ENCODE data around the gene ABCB7.

The ABCB7 gene

GRCh38 chrX:75158054-75158453 lies 2.0 kb upstream of the ABCB7 start:
- Histone ChIP-seq H3K27ac (no peak overlapping the region), H2AFZ (no peak overlapping the region), H3K36me3 (ENCODE audit: control insufficient read depth, insufficient read depth, low read length) (no peaks in the 10 kb centered on the region), H3K4me1 (no peaks in the 10 kb centered on the region), H3K4me2 (ENCODE audit: low read length) (no peak overlapping the region), H3K79me2 (no peaks in the 10 kb centered on the region), H3K9me3 (ENCODE audit: control insufficient read depth, low read length) (no peaks in the 10 kb centered on the region), H3K4me3 (ENCODE audit: low read depth, low read length) (no peak overlapping the region), H3K27me3 (ENCODE audit: control insufficient read depth, insufficient read depth, low read length) (no peaks in the 10 kb centered on the region), H3K9ac (no peak overlapping the region)
- TF ChIP-seq CTCF (IDR thresholded peaks at IDR 0.05): no peak

DNA sequence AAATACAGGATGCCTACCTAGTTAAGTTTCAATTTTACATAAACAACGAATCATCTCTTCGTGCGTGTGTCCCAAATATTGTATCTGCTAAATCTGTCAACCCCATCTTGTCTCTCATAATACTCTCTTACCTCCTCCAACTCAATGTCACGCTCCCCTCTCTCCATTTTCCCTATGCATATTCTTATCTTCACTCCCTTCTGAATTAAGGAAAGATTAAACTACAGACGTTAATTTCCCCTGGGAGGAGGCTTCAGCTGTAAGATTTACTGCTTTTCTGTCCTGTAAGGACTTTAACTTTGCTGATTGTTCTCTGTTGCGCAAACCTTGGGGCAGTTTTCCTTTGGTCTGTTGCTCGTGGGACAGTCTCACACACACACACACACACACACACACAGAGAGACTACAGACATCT lies 455 bp upstream of the ABCB7 start:
- H3K4me3 ChIP-seq (ENCODE audit: low read depth, low read length): peak overlapping the region; percentile 65
- TF ChIP-seq CTCF (IDR thresholded peaks at IDR 0.05): no peak
- H3K27ac ChIP-seq: peak overlapping the region; percentile 89
- H3K36me3 ChIP-seq (ENCODE audit: control insufficient read depth, insufficient read depth, low read length): no peaks in the 10 kb centered on the region
- H3K9ac ChIP-seq: peak overlapping the region; percentile 37
- no peaks in the 10 kb centered on the region for H3K4me1 ChIP-seq
- H2AFZ ChIP-seq: peak overlapping the region; percentile 96
- H3K4me2 ChIP-seq (ENCODE audit: low read length): peak overlapping the region; percentile 67
- no peaks in the 10 kb centered on the region for H3K79me2 ChIP-seq
- H3K27me3 ChIP-seq (ENCODE audit: control insufficient read depth, insufficient read depth, low read length): no peaks in the 10 kb centered on the region
- no peaks in the 10 kb centered on the region for H3K9me3 ChIP-seq (ENCODE audit: control insufficient read depth, low read length)

GRCh38 chrX:75155447-75155826 lies 646 bp downstream of the ABCB7 start:
- no peaks in the 10 kb centered on the region for H3K27me3 ChIP-seq (ENCODE audit: control insufficient read depth, insufficient read depth, low read length)
- peak overlapping the region; percentile 96 for H2AFZ ChIP-seq
- H3K9ac ChIP-seq: no peak overlapping the region
- no peaks in the 10 kb centered on the region for H3K79me2 ChIP-seq
- H3K4me2 ChIP-seq (ENCODE audit: low read length): peak overlapping the region; percentile 54
- H3K4me1 ChIP-seq: no peaks in the 10 kb centered on the region
- H3K9me3 ChIP-seq (ENCODE audit: control insufficient read depth, low read length): no peaks in the 10 kb centered on the region
- no peak for TF ChIP-seq CTCF (IDR thresholded peaks at IDR 0.05)
- H3K4me3 ChIP-seq (ENCODE audit: low read depth, low read length): peak overlapping the region; percentile 65
- no peaks in the 10 kb centered on the region for H3K36me3 ChIP-seq (ENCODE audit: control insufficient read depth, insufficient read depth, low read length)
- H3K27ac ChIP-seq: peak overlapping the region; percentile 89

- H3K27me3 ChIP-seq (ENCODE audit: control insufficient read depth, insufficient read depth, low read length): no peaks in the 10 kb centered on the region
- no peak for TF ChIP-seq CTCF (IDR thresholded peaks at IDR 0.05)
- peak overlapping the region; percentile 54 for H3K4me2 ChIP-seq (ENCODE audit: low read length)
- H3K4me1 ChIP-seq: no peaks in the 10 kb centered on the region
- no peak overlapping the region for H3K27ac ChIP-seq
- H3K9me3 ChIP-seq (ENCODE audit: control insufficient read depth, low read length): no peaks in the 10 kb centered on the region
- peak overlapping the region; percentile 65 for H3K4me3 ChIP-seq (ENCODE audit: low read depth, low read length)
- no peaks in the 10 kb centered on the region for H3K79me2 ChIP-seq
- no peaks in the 10 kb centered on the region for H3K36me3 ChIP-seq (ENCODE audit: control insufficient read depth, insufficient read depth, low read length)
- no peak overlapping the region for H3K9ac ChIP-seq
- H2AFZ ChIP-seq: no peak overlapping the region
Observed at GRCh38 chrX:75154871-75155270, 1.2 kb downstream of the ABCB7 start.

DNA sequence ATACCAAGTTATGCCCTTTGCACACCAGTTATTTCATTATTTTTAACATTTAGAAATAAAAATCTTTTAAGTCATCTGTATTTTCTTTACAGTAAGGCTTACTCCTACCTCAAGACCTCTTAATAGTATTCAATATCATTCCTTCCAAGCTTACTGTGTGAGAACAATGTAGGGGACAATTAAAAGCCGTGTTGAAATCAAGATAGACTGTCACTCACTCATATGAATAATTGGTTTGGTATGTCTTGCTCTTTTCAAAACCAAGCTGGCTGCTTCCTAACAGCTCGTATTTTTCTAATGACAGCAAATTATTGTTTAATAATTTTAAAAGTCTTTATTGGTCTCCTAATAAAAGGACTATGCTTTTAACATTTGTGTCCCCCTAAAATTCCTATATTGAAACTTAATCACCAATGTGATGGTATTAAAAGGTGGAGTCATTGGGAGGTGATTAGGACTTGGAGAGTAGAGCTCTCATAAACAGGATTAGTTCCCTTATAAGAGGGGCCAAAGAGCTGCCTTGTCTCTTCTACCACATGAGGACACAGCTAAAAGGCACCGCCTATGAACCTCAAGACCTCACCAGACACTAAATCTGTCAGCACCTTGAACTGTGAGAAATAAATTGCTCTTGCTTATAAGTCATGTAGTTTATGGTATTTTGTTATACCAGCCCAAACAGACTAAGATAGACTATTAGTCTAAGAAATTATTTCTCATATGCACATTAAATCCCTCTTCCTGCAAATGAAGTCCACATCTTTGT lies 4.1 kb downstream of the ABCB7 start:
- Histone ChIP-seq H3K36me3 (ENCODE audit: control insufficient read depth, insufficient read depth, low read length) (no peaks in the 10 kb centered on the region), H3K27me3 (ENCODE audit: control insufficient read depth, insufficient read depth, low read length) (no peaks in the 10 kb centered on the region), H2AFZ (no peak overlapping the region), H3K9ac (no peak overlapping the region), H3K4me3 (ENCODE audit: low read depth, low read length) (no peak overlapping the region), H3K79me2 (peaks cover 7% of the 10 kb centered on the region), H3K9me3 (ENCODE audit: control insufficient read depth, low read length) (no peaks in the 10 kb centered on the region), H3K4me2 (ENCODE audit: low read length) (no peak overlapping the region), H3K4me1 (no peaks in the 10 kb centered on the region), H3K27ac (no peak overlapping the region)
- TF ChIP-seq CTCF (IDR thresholded peaks at IDR 0.05): no peak

Data from parathyroid adenoma (tissue), 2 donors.